COLO668 (cell line): ENCODE measurements around the gene CASP6.

Source experiments
- DNase-seq: peaks from one replicate; lab custom pipeline; 2025; ENCODE audit not compliant: unreplicated experiment; lab: John Stamatoyannopoulos, UW

CASP6 gene

DNA sequence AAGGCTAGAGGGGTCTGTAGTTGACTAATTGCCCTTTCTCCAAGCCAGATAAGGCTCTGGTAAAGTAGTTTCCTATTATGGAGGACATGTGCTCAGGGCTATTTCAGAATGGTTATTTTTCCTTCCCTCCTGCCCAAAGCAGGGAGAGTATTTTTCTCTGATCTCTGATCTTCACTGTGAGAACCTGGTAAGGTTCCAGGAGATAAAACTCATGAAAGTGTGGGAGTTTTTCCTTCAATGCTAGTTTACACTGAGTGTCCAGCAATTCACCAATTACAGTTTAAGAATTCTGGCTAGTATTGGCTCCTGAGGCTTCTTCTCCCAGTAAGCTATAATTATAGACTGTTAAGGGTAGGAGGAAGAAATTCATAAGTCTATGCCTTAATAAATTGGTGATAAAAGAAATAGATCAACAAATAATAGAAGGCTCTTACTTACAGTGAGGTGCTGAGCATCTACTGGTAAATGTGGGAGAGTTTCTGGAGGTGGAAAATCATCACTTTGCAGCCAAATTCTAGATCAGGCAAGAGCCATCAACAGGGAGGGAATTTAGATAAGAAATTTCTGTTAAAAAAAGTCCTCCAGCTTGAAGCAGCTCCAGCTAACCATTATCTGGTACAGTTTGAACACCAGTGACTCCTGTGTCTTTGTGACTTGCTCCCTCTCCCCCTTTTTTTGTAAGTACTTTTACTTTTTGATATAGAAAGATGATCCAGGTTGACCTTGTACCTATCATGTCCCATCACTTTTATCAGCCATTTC, 30.9 kb downstream of the CASP6 start:
- DNase-seq = no peak

DNA sequence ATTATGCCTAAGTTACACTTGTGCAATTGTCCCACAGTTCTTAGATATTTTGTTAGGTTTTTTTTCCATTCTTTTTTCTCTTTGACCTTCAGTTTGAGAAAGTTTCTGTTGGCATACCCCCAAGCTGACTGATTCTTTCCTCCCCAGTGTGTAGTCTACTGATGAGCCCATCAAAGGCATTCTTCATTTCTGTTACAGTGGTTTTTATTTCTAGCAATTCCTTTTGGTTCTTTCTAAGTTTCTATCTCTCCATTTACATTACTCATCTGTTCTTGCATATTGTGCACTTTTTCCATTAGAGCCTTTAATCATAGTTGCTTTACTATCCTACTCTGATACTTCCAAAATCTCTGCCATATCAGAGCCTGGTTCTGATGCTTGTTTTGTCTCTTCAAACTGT, 31.9 kb downstream of the CASP6 start:
- DNase-seq = no peak

DNA sequence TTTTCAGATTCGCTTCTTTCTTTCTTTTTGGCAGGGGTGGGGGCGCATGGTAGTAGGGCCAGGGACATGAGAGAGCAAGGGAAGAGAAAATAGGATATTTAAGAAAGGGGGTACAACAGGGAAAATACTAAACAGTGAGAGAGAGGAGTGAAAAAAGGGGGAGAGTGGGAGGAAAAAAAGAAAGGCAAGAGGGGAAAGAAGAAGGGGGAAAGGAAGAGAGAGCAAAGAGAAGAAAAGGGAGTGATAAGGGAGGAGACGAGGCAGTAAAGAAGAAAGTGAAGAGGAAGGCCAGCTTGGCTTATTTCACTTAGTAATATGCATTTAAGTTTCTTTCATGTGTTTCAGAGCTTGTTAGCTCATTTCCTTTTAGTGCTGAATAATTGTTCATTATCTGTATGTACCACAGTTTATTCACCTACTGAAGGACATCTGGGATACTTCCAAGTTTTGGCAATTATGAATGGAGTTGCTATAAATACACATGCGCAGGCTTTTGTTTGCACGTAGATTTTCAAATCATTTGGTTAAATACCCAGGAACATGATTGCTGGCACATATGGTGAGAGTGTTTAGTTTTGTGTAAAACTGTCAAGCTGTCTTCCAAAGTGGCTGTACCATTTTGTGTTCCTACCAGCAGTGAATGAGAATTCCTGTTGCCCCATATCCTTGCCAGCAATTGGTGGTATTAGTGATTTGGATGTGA, 37.3 kb downstream of the CASP6 start:
- DNase-seq = no peak

DNA sequence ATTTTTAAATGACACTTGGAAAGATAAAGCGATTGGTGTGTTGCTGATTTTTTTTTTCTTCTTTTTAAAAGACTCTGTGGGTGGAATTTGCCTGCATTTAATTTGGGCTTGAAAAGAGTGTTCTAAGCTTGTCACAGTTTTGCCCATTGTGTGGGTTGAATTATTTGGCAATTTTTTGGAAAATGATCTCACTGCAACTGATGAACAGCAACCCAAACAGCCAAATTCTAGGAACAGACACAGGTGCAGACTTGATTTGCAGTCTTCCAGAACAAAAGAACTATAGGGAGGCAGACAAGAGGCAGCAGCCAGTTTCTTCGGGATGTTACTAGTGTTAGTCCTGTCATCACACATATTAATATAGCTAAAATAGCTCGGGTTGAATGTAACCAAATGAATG, 40.5 kb downstream of the CASP6 start:
- DNase-seq = no peak

DNA sequence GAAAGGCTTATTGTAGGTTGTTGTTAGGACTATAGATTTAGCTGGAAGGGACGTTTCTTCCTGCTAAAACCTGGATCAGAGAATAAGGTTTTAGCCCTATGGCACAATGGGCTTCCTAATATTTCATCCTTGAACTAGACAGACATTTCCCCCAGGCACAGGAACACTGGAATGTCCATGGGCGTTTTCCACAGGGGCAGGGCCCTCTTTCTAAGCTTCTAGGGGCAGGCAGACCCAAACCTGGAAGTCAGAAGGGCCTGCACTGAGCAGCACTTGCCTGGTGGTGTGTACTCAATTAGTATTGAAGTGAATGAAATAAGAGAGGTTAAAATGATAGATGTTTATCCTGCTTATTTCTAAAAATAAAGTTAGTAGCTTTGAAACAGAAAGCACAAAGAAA, 41.1 kb downstream of the CASP6 start:
- no peak for DNase-seq

DNA sequence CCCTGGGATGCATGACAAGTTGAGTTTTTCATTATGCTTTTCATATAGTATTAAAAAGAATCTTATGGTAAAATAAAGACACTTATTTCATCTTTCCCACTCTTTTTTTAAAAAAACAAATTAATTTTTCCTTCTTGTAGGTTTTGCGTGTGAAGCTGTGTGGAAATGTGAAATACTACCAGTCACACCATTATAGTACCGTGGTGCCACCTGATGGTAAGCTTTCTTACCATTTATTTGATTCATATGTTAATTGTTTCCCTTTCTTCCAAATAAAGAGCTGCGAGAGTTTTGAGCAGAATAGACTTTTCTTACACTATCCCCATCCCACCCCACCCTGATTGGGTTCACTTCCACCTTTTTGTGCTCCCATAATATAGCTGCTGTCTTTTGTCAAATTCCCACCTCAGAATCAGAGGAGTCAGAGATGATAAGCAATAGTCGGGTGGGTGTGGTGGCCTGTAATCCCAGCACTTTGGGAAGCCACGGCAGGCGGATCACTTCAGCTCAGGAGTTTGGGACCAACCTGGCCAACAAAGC, 44.3 kb downstream of the CASP6 start:
- DNase-seq = no peak

DNA sequence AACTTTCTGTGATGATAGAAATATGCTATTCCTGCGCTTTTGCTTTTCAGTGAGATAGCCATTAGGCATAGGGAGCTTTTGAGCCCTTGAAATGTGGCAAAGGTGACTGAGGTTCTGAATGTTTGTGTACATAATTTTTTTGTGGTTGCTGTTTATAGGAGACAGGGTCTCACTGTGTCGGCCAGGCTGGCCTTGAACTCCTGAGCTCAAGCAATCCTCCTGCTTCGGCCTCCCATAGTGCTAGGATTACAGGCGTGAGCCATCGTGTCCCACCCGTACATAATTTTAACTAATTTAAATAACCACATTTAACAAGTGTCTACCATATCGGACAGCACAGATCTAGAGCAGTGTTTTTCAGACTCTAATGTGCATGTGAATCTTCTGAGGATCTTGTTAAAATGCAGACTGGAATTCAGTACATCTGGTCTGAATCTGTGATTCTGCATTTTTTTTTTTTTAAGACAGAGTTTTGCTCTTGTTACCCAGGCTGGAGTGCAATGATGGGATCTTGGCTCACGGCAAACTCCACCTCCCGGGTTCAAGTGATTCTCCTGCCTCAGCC, 45.3 kb downstream of the CASP6 start:
- no peak for DNase-seq

DNA sequence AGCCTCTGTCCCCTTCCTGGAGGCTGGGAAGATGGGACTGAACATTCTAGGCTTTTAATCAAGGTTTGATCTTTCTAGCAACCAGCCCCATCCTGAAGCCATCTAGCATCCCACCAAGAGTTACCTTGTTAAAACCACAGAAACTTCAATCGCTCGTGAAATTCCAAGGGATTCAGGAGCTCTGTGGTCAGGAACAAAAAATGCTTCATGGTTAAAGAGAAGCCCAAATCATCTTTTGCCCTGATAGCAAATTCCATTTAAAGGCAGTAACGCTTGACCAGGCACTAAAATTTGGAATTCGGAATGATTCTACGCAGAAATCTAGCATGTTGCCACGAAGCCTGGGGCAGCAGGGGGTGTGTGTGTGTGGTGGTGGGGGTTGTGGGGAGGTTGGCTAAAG, 47.8 kb downstream of the CASP6 start:
- DNase-seq = no peak

DNA sequence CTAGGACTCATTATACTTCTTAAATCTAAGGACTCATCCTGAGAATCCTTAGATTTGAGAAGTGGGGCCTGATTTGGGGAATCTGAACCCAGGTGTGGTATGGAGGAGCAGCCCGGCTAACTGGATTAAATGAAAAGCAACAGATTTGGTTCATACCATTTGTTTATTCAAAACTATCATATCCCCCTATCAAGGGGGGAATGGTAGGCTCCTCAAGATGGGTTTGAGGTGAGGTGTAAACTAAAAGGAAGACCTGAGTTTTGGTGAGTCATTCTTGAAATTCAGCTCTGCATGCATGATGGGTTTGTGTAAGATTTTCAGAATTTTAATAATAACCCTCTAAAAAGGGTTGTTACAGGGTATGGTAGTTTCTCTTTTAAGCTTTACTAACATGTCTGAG, 53.4 kb downstream of the CASP6 start:
- DNase-seq = no peak

DNA sequence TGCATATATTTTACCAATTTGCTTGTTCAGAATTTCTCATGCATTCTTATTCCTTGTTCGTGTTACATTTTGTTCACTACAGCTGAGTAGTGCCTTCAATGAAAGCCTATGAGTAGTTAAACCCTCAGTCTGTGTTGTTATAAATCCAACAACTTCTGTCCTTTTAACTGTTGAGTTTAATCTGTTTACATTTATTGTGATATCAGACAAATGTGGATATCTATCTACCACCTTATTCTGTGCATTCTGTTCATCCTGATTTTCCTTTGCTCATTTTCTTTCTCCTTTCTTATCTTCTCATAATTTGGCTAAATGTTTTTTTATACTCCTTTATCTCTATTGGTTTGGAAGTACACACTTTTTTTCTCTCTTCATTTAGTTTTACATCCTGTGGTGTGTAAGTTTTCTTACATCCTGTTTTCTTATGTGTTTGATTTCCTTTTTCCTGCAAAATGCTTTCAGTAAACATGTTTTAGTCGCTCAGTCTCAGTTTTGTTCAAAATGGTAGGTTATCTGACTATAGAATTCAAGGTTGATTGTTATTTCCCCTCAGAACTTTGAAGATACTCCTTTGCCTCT, 54.2 kb downstream of the CASP6 start:
- no peak for DNase-seq

DNA sequence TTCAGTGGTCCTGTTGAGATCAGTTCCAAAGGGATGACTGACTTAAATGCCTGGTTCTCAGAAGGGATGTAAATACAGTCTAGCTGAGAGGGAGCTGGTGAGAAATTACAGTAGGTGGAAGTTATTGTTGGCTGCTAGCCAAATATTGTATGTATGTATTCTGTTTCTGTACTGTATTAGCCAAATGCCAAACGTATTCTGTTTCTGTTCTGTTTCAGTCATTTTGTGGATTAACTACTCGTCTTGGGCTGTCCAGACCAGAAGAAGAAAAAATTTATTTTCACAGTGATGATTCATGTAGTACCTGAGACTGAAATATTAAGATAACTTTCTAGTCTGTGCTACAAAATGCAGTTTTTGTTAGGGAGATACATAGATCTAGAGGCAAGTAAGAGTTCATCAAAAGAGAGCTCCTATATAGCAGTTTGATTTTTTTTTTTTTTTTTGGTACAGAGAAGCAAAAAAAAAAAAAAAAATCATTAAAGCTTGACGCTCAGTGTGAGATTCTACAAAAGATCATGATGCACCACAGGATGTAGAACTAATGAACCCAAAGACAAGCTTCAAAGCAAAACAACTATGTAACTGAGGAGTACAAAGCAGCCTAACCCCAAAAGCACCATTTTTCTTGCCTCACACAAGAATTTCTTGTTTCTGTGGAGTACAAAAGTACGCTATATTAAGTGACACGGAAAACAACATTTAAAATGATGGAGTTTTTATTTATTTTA, 54.8 kb downstream of the CASP6 start:
- no peak for DNase-seq

DNA sequence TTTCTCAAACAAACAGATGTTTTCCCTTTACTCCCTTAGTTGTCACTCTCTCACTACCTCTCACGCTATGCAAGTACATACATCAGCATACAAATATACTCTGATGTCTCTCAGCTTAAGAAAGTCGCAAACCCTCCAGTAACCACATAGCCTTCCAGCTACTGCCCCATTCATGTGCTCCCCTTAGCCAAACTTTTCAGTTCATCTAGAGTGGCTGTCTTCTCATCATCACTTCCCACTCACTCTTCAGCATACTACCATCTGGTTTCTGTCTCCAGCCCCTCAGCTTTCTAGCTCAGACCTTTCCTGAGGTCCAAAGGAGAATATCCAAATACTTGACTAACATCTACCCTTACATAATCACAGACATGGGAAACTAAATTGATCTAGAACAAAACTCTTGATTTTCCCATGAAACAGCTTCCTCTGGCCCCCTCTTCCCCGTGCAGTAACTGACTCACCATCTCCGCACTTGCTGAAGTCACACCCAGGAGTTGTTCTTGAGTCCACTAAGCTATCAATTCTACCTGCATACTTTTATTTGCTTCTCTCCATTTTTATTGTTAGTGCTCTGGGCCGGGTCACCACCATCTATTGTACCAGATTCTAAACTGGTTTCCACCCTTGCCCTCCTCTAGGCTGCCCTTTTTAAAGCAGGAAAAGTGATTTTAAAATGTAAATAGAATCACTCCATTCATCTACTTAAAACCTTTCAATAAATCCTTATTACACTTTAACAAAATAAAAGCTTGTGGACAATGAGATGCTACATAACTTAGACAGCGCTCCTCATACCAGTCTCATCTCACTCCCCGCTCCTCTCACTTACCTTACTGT, 57.2 kb downstream of the CASP6 start:
- no peak for DNase-seq

DNA sequence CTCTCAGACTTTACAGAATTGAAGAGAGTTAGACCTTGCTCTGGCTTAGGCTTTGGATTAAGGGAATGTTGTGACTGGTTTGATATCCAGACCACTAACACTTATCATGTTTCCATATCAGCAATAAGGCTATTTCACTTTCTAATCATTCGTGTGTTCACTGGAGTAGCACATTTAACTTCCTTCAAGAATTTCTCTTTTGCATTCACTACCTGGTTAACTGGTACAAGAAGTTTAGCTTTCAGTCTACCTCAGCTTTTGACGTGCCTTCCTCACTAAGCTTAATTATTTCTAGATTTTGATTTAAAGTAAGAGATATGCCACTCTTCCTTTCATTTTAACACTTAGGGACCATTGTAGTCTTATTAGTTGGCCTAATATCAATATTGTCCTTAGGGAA, 62.6 kb downstream of the CASP6 start:
- DNase-seq = no peak
